ENCODE measurements around the gene TLL2. TPM values are rescaled to one million over a fixed set of nuclear protein-coding genes. Genes with fewer than 3 reads are reported as not detected.

Gene TLL2
- total RNA-seq, 6 experiments from 2014 or later = 0.08 to 0.45 (median 0.24) TPM

DNA sequence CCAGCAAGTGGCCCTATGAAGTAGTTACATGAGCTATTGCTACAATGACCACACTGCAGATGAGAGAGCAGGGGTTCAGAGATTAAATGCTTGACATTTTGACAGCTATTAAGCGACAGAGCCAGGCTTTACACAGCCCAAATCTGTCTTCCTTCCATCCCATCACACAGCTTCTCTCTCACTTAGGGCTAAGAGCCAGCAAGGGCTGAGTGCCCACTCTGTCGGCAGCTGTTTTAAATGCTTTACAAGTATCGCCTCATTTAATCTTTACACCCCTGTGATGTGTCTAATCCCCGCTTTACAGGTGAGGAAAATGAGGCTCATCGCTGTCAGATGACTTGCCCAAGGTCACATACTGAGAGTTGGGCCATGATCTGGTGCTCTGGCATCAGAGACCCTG, 139.7 kb downstream of the TLL2 start:
- Mint-ChIP-seq H3K4me1 (ENCODE audit: low read depth) (peaks cover 29% of the 10 kb centered on the region), H3K4me3 (peak overlapping the region; percentile 49; the same call in 1 of the 2 replicates), H3K36me3 (ENCODE audit: low read depth) (no peaks in the 10 kb centered on the region), H3K9me3 (no peaks in the 10 kb centered on the region), H3K27me3 (ENCODE audit: insufficient read depth) (peaks cover 8% of the 10 kb centered on the region), H3K27ac (no peak overlapping the region)
- TF ChIP-seq CTCF (IDR thresholded peaks at IDR 0.05) = no peak
- DNase-seq = no peak

DNA sequence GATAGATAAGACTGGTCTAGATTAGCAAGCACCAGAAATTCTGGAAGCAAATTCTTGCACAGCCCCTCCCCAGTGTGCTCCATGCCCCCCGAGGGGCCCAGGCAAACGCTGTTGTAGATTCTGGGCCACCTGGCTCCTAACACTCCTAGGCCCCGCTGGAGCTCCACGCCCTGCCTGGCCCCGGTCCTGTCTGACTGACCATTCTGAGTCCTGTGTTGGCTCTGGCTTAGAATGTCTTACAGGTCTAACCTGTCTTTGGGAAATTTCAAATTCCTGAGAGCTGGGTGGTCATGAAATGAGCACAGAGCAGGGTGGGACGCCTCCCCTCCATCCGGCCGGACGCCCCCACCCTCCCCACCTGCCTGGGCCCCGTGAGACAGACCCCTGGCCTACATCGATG, 142.4 kb downstream of the TLL2 start:
- H3K27me3 Mint-ChIP-seq (ENCODE audit: insufficient read depth) = peaks cover 12% of the 10 kb centered on the region
- peaks cover 25% of the 10 kb centered on the region for H3K4me1 Mint-ChIP-seq (ENCODE audit: low read depth)
- DNase-seq = no peak
- no peaks in the 10 kb centered on the region for H3K36me3 Mint-ChIP-seq (ENCODE audit: low read depth)
- no peak for TF ChIP-seq CTCF (IDR thresholded peaks at IDR 0.05)
- H3K4me3 Mint-ChIP-seq = no peak overlapping the region
- H3K9me3 Mint-ChIP-seq = no peaks in the 10 kb centered on the region
- H3K27ac Mint-ChIP-seq = no peak overlapping the region

- no peak overlapping the region for H3K4me3 Mint-ChIP-seq
- peak; percentile 94 for TF ChIP-seq CTCF (IDR thresholded peaks at IDR 0.05)
- DNase-seq = peak; percentile 23
- no peaks in the 10 kb centered on the region for H3K9me3 Mint-ChIP-seq
- no peaks in the 10 kb centered on the region for H3K36me3 Mint-ChIP-seq (ENCODE audit: low read depth)
- no peak overlapping the region for H3K27ac Mint-ChIP-seq
- peaks cover 12% of the 10 kb centered on the region for H3K27me3 Mint-ChIP-seq (ENCODE audit: insufficient read depth)
- H3K4me1 Mint-ChIP-seq (ENCODE audit: low read depth) = peaks cover 28% of the 10 kb centered on the region
Measured at GRCh38 chr10:96370584-96371157, 143.1 kb downstream of the TLL2 start.

DNA sequence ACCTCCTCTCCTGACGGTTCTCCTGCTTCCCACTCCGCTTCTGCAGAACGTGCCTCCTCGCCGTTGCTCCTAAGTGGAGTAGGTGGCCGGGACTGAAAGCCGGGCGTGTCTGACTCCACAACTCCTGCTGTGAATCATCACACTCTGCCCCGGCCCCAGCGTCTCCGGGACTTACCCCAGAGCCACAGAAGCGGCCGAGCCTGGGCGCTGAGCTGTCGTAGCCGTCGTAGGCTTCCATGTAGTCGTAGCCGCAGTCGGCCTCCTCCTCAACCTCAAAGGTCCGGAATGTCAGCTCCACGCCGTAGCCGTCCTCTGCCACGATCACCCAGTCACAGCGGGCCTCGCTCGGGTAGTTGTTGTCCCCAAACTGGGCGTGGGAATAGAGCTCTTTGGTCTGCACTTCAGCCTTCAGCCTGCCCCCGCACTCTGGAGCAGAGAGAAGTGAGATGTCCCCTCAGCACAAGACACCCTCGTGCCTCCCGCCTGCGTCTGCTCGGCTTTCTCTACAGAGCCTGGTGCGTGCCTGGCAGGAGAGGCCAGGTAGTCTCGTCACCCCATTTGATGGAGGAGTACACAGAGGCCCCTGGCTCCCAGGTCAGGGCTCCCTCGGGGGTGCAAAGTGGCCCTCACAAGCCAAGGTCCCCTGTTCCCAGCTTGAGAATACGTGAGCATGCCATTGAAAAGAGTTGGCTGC, 143.7 kb downstream of the TLL2 start:
- no peaks in the 10 kb centered on the region for H3K36me3 Mint-ChIP-seq (ENCODE audit: low read depth)
- peaks cover 23% of the 10 kb centered on the region for H3K4me1 Mint-ChIP-seq (ENCODE audit: low read depth)
- DNase-seq = no peak
- peaks cover 12% of the 10 kb centered on the region for H3K27me3 Mint-ChIP-seq (ENCODE audit: insufficient read depth)
- H3K4me3 Mint-ChIP-seq = no peak overlapping the region
- H3K27ac Mint-ChIP-seq = no peak overlapping the region
- no peaks in the 10 kb centered on the region for H3K9me3 Mint-ChIP-seq
- no peak for TF ChIP-seq CTCF (IDR thresholded peaks at IDR 0.05)

DNA sequence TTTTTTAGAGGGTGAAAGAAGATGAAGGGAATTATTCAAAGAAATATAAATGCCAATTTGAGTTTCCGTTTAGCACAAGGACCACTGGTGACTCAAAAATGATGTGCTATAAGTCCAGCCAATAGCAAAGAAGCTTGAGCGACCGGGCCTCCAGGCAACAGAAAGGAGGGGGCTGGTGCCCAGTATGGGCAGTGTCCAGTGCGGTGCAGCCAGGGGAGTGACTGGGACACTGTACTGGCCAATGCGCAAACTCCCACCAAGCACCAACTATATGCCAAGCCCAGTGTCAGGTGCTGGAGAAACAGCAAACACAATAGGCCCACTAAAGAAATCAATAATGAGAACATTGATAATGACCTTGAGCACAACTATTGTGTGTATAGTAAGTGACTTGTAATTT, 144.8 kb downstream of the TLL2 start:
- no peak overlapping the region for H3K4me3 Mint-ChIP-seq
- H3K36me3 Mint-ChIP-seq (ENCODE audit: low read depth) = no peaks in the 10 kb centered on the region
- DNase-seq = no peak
- peaks cover 13% of the 10 kb centered on the region for H3K4me1 Mint-ChIP-seq (ENCODE audit: low read depth)
- H3K27me3 Mint-ChIP-seq (ENCODE audit: insufficient read depth) = peaks cover 13% of the 10 kb centered on the region
- no peak overlapping the region for H3K27ac Mint-ChIP-seq
- no peak for TF ChIP-seq CTCF (IDR thresholded peaks at IDR 0.05)
- no peaks in the 10 kb centered on the region for H3K9me3 Mint-ChIP-seq
